Measurements from ENCODE around the gene PRDM4.

GRCh38 chr12:107783406-107784376, 22.8 kb upstream of the PRDM4 start:
- TF ChIP-seq CTCF (IDR thresholded peaks at IDR 0.05; ENCODE audit: poor library complexity) (no peak), EZH2phosphoT487 (IDR thresholded peaks at IDR 0.05; ENCODE audit: low read depth, severe bottlenecking, unreplicated experiment) (no peak)

Data from hepatocyte (in vitro differentiated cells).